Measurements from ENCODE around the gene MEGF6. TPM values are rescaled to one million over a fixed set of nuclear protein-coding genes. Genes with fewer than 3 reads are reported as not detected.

MEGF6 gene
- total RNA-seq, 4 donors from 2014 or later: 0.88 to 69.0 (median 36.9) TPM

DNA sequence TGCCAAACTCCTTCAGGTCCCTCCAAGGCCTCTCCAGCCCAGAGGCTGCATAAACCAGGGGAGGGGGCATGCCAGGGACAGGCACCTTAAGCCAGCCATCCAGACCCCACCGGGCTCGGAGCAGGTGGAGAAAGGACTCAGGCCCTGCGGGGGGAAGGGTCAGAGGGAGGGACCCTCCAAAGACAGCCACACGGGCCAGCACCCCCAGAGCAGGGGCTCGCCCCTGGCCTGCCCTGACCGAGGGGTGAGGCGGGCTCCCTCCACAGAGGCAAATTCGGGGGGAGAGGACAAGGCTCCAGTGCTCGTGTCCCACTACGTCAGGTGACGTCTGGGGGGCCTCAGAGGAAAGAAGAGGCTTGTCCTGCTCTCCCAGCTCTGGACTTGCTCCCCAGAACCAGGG lies 8.2 kb downstream of the MEGF6 start:
- no peak for TF ChIP-seq POLR2A (IDR thresholded peaks at IDR 0.05)
- TF ChIP-seq, protein P1, sequence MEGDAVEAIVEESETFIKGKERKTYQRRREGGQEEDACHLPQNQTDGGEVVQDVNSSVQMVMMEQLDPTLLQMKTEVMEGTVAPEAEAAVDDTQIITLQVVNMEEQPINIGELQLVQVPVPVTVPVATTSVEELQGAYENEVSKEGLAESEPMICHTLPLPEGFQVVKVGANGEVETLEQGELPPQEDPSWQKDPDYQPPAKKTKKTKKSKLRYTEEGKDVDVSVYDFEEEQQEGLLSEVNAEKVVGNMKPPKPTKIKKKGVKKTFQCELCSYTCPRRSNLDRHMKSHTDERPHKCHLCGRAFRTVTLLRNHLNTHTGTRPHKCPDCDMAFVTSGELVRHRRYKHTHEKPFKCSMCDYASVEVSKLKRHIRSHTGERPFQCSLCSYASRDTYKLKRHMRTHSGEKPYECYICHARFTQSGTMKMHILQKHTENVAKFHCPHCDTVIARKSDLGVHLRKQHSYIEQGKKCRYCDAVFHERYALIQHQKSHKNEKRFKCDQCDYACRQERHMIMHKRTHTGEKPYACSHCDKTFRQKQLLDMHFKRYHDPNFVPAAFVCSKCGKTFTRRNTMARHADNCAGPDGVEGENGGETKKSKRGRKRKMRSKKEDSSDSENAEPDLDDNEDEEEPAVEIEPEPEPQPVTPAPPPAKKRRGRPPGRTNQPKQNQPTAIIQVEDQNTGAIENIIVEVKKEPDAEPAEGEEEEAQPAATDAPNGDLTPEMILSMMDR (IDR thresholded peaks at IDR 0.05): no peak
- no peak overlapping the region for H3K4me3 ChIP-seq
- H3K27me3 ChIP-seq: no peaks in the 10 kb centered on the region
- no peak for DNase-seq
- H3K4me1 ChIP-seq: no peaks in the 10 kb centered on the region
- intact Hi-C loops (cut with DNase I; ENCODE audit: low total_unique reads): no loop called here
- H3K9me3 ChIP-seq: no peaks in the 10 kb centered on the region
- H3K27ac ChIP-seq: no peak overlapping the region
- H3K36me3 ChIP-seq: no peaks in the 10 kb centered on the region

DNA sequence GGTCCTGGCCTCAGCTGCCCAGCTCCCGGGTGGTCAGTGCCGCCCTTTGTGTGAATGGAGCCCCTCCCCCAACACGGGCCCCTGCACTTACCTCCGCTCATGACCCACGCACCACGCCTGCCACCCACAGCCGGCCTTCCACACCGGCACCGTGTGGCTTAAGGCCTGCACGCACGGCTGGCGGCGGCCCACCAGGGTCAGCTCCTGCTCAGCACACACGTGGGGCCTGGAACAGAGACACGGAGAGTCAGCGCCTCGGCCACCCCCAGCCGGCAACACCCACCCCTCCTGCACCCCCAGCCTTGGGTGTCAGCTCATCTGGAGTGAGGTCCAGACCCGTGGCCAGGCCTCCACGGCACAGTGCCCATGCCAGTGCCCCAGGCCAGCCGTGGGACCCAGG lies 8.9 kb downstream of the MEGF6 start:
- intact Hi-C loops (cut with DNase I; ENCODE audit: low total_unique reads): no loop called here
- Histone ChIP-seq H3K4me3 (no peak overlapping the region), H3K27me3 (no peaks in the 10 kb centered on the region), H3K9me3 (no peaks in the 10 kb centered on the region), H3K36me3 (no peaks in the 10 kb centered on the region), H3K4me1 (no peaks in the 10 kb centered on the region), H3K27ac (no peak overlapping the region)
- no peak for DNase-seq
- no peak for TF ChIP-seq POLR2A (IDR thresholded peaks at IDR 0.05)
- TF ChIP-seq, protein P1 (IDR thresholded peaks at IDR 0.05): no peak

DNA sequence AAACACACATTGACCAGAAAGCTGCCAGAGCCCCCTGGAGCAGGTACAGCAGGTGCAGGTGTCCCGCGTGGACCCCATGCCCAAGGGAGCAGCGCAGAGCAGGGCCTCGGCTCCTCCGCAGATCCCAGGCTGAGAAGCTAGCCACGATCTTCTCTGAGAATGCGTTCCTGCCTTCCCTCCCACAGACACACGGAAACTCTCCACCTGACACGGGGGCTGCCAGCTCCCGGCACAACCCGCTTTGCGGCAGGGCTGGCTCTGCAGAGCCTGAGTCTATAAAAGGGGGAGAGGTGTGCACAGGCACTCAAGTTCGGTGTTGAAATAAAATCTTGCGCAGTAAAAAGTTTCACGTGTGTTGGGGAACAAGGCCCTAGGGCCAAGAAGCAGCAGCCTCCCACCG lies 9.6 kb downstream of the MEGF6 start:
- H3K9me3 ChIP-seq: no peaks in the 10 kb centered on the region
- DNase-seq: no peak
- no peaks in the 10 kb centered on the region for H3K27me3 ChIP-seq
- no peak overlapping the region for H3K4me3 ChIP-seq
- no peak overlapping the region for H3K27ac ChIP-seq
- H3K36me3 ChIP-seq: no peaks in the 10 kb centered on the region
- H3K4me1 ChIP-seq: no peaks in the 10 kb centered on the region
- intact Hi-C loops (cut with DNase I; ENCODE audit: low total_unique reads): no loop called here
- TF ChIP-seq POLR2A (IDR thresholded peaks at IDR 0.05): no peak
- TF ChIP-seq, protein P1 (IDR thresholded peaks at IDR 0.05): no peak

DNA sequence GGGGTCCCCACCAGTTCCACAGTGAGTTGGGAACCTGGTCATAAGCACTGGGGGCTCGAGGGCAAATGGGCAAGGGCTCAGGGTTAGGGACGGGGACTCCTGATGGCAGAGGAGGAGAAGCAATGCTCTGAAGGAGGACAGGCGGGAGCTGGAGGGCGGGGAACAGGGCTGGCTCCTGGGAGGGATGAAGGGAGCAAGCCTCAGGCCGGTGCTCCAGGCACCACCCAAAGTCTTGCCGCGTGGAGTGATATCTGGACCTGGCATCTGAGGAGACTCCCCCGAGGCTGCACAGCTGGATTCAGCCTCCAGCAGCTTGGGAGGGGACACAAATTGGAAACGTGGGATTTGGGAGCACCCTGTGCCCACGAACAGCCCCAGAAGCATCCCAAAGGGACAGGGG lies 11.0 kb downstream of the MEGF6 start:
- no peak for TF ChIP-seq POLR2A (IDR thresholded peaks at IDR 0.05)
- TF ChIP-seq, protein P1 (IDR thresholded peaks at IDR 0.05): no peak
- Histone ChIP-seq H3K27me3 (no peaks in the 10 kb centered on the region), H3K9me3 (no peaks in the 10 kb centered on the region), H3K4me3 (no peak overlapping the region), H3K27ac (no peak overlapping the region), H3K4me1 (no peaks in the 10 kb centered on the region), H3K36me3 (no peaks in the 10 kb centered on the region)
- DNase-seq: no peak
- intact Hi-C loops (cut with DNase I; ENCODE audit: low total_unique reads): no loop called here

DNA sequence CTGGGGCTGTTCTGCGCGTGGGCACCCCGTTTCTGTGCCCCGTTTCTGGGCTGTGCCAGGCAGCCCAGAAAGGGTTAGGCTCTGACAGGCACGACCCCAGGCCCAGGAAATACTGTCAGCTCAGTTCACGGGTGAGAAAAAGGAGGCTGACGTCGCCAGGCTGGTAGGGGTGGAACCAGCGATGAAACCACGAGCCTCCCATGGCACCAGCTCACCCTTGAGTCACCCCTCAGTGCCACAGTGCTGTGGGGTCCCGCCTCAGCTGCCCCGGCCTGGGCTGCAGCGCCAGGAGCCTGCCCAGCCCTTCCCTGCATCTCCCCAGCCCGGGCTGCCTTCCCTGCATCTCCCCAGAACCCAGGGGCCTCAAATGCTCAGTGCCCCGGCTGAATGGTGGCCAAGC lies 11.5 kb downstream of the MEGF6 start:
- no peaks in the 10 kb centered on the region for H3K4me1 ChIP-seq
- intact Hi-C loops (cut with DNase I; ENCODE audit: low total_unique reads): no loop called here

More for the DNA sequence above, 11.5 kb downstream of the MEGF6 start:
- Histone ChIP-seq H3K27me3 (no peaks in the 10 kb centered on the region), H3K27ac (no peak overlapping the region), H3K9me3 (no peaks in the 10 kb centered on the region), H3K36me3 (no peaks in the 10 kb centered on the region), H3K4me3 (no peak overlapping the region)
- TF ChIP-seq, protein P1 (IDR thresholded peaks at IDR 0.05): no peak
- TF ChIP-seq POLR2A (IDR thresholded peaks at IDR 0.05): no peak
- DNase-seq: no peak

Data from uterus (tissue), 4 donors.